ENCODE data around the gene EXD1.
"Not testable (repeated sequence)": the region's sequence is repeated elsewhere in the genome, so short reads cannot be mapped to it uniquely, and the experiment has no call there.

GRCh38 chr15:41235228-41235627 lies 4.7 kb upstream of the EXD1 start:
- TF ChIP-seq, protein P1, sequence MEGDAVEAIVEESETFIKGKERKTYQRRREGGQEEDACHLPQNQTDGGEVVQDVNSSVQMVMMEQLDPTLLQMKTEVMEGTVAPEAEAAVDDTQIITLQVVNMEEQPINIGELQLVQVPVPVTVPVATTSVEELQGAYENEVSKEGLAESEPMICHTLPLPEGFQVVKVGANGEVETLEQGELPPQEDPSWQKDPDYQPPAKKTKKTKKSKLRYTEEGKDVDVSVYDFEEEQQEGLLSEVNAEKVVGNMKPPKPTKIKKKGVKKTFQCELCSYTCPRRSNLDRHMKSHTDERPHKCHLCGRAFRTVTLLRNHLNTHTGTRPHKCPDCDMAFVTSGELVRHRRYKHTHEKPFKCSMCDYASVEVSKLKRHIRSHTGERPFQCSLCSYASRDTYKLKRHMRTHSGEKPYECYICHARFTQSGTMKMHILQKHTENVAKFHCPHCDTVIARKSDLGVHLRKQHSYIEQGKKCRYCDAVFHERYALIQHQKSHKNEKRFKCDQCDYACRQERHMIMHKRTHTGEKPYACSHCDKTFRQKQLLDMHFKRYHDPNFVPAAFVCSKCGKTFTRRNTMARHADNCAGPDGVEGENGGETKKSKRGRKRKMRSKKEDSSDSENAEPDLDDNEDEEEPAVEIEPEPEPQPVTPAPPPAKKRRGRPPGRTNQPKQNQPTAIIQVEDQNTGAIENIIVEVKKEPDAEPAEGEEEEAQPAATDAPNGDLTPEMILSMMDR (IDR thresholded peaks at IDR 0.05) = not testable (repeated sequence)
- TF ChIP-seq EZH2phosphoT487, EZH2 (IDR thresholded peaks at IDR 0.05): not testable (repeated sequence)
